Activated CD4-positive, alpha-beta T cell treated with anti-CD3 and anti-CD28 coated beads for 36 hours (primary cell): ENCODE data around the gene KIRREL1. TPM values are rescaled to one million over a fixed set of nuclear protein-coding genes. Genes with fewer than 3 reads are reported as not detected.

Source experiments
- ATAC-seq: fragments of 200-7000 bp; cut with Tn5 transposase; one replicate; pipeline ENCODE4 v1.10.0; 2021; ENCODE audit warnings: mild to moderate bottlenecking, moderate library complexity
- CTCF ChIA-PET: fragments of 350-600 bp; sonication (Branson Sonifier 250); formaldehyde crosslinking; loops from one replicate; lab custom pipeline; 2021; ENCODE audit warnings: antibody characterized with exemption; lab: Charles Lee
- POLR2A ChIA-PET: fragments of 350-600 bp; sonication (Branson Sonifier 250); formaldehyde crosslinking; loops from one replicate; lab custom pipeline; 2021; ENCODE audit warnings: antibody characterized with exemption, inconsistent platforms; lab: Charles Lee
- DNase-seq: peaks from one replicate; pipeline ENCODE4 v3.0.0-alpha.2; 2020
- H3K27ac Mint-ChIP-seq: one replicate; pipeline ENCODE4 v1.8.0; 2021; ENCODE audit warnings: mixed read lengths
- H3K27me3 Mint-ChIP-seq: one replicate; pipeline ENCODE4 v1.8.0; 2021; ENCODE audit warnings: mixed read lengths
- H3K36me3 Mint-ChIP-seq: one replicate; pipeline ENCODE4 v1.8.0; 2021; ENCODE audit warnings: low read depth, mixed read lengths
- H3K4me1 Mint-ChIP-seq: one replicate; pipeline ENCODE4 v1.8.0; 2021; ENCODE audit warnings: mixed read lengths
- H3K4me3 Mint-ChIP-seq: one replicate; pipeline ENCODE4 v1.8.0; 2021; ENCODE audit warnings: mild to moderate bottlenecking, moderate library complexity, mixed read lengths
- H3K9me3 Mint-ChIP-seq: one replicate; pipeline ENCODE4 v1.8.0; 2021; ENCODE audit warnings: low read depth, mixed read lengths
- intact Hi-C, 2 experiments: fragments of 100-400 bp; cut with DNase I in 1 of 2; cut with micrococcal nuclease in 1 of 2; formaldehyde crosslinking; loops; one replicate each; pipeline versions ENCODE4 v1.14.2 to v1.15.1; 2022 to 2024; cut with DNase I, micrococcal nuclease
- total RNA-seq, 2 experiments: library from RNA; stranded (reverse); gene quantifications; one replicate each; pipeline ENCODE4 v1.2.3, GENCODE V29; 2021

The KIRREL1 gene
- total RNA-seq, 2 experiments from 2014 or later: 0.21 to 0.25 TPM

GRCh38 chr1:157960773-157961172 is 32.7 kb upstream of the KIRREL1 start:
- ChIA-PET POLR2A (no interaction called here), CTCF (interaction anchor here (0.6 to 3.6 kb wide), 10 partner anchors 9 to 1754 kb away, joined by 3 to 17 read pairs (median 3); partner anchors contain the start of gene CRP)
- intact Hi-C loops: loop anchor here in 1 of 2 experiments (10.0 kb wide), 1 partner anchor 74 kb away; no protein-coding TSS in a partner anchor
- peaks cover 22% of the 10 kb centered on the region for H3K27me3 Mint-ChIP-seq
- peaks cover 5% of the 10 kb centered on the region for H3K4me1 Mint-ChIP-seq
- ATAC-seq (no peak), DNase-seq (no peak)
- no peaks in the 10 kb centered on the region for H3K36me3 Mint-ChIP-seq
- H3K4me3 Mint-ChIP-seq: no peak overlapping the region
- no peaks in the 10 kb centered on the region for H3K9me3 Mint-ChIP-seq
- H3K27ac Mint-ChIP-seq: no peak overlapping the region

GRCh38 chr1:157961805-157962762 is 31.4 kb upstream of the KIRREL1 start:
- POLR2A ChIA-PET: no interaction called here
- H3K4me3 Mint-ChIP-seq: no peak overlapping the region
- DNase-seq (no peak), ATAC-seq (peak; percentile 74)
- H3K27me3 Mint-ChIP-seq: peaks cover 20% of the 10 kb centered on the region
- no peaks in the 10 kb centered on the region for H3K9me3 Mint-ChIP-seq
- intact Hi-C loops: loop anchor here (2.0 to 10.0 kb wide), 3 partner anchors 73 to 163 kb away; no protein-coding TSS in a partner anchor
- no peaks in the 10 kb centered on the region for H3K36me3 Mint-ChIP-seq
- CTCF ChIA-PET: interaction anchor here (0.7 to 3.5 kb wide), 10 partner anchors 8 to 1002 kb away, joined by 3 to 23 read pairs (median 4); a partner anchor contains a TSS
- peaks cover 5% of the 10 kb centered on the region for H3K4me1 Mint-ChIP-seq
- H3K27ac Mint-ChIP-seq: no peak overlapping the region

- ChIA-PET POLR2A (no interaction called here), CTCF (interaction anchor here (0.7 to 2.9 kb wide), 6 partner anchors 27 to 161 kb away, joined by 5 to 23 read pairs (median 12); no protein-coding TSS in a partner anchor)
- Mint-ChIP-seq H3K27ac (no peak overlapping the region), H3K4me1 (peaks cover 5% of the 10 kb centered on the region), H3K9me3 (no peaks in the 10 kb centered on the region), H3K4me3 (no peak overlapping the region), H3K27me3 (peaks cover 12% of the 10 kb centered on the region), H3K36me3 (no peaks in the 10 kb centered on the region)
- ATAC-seq (peak; percentile 67), DNase-seq (peak; percentile 80)
- intact Hi-C loops: loop anchor here (1.0 to 10.0 kb wide), 6 partner anchors 71 to 162 kb away; no protein-coding TSS in a partner anchor
These were observed 29.7 kb upstream of the KIRREL1 start for GRCh38 chr1:157963713-157964112.

GRCh38 chr1:157965584-157965983 is 27.9 kb upstream of the KIRREL1 start:
- no peaks in the 10 kb centered on the region for H3K9me3 Mint-ChIP-seq
- H3K27ac Mint-ChIP-seq: no peak overlapping the region
- H3K4me1 Mint-ChIP-seq: peaks cover 5% of the 10 kb centered on the region
- H3K36me3 Mint-ChIP-seq: no peaks in the 10 kb centered on the region
- ATAC-seq: no peak
- peaks cover 11% of the 10 kb centered on the region for H3K27me3 Mint-ChIP-seq
- H3K4me3 Mint-ChIP-seq: no peak overlapping the region
- intact Hi-C loops: loop anchor here in 1 of 2 experiments (10.0 kb wide), 1 partner anchor 69 kb away; no protein-coding TSS in a partner anchor
- ChIA-PET POLR2A (no interaction called here), CTCF (interaction anchor here (0.8 to 2.3 kb wide), 3 partner anchors 19 to 159 kb away, joined by 4 to 18 read pairs (median 4); no protein-coding TSS in a partner anchor)
- DNase-seq: no peak

- peaks cover 5% of the 10 kb centered on the region for H3K4me1 Mint-ChIP-seq
- no peak overlapping the region for H3K27ac Mint-ChIP-seq
- intact Hi-C loops: loop anchor here in 1 of 2 experiments (10.0 kb wide), 1 partner anchor 69 kb away; no protein-coding TSS in a partner anchor
- peaks cover 11% of the 10 kb centered on the region for H3K27me3 Mint-ChIP-seq
- CTCF ChIA-PET: interaction anchor here (0.8 to 2.3 kb wide), 3 partner anchors 18 to 158 kb away, joined by 4 to 18 read pairs (median 4); no protein-coding TSS in a partner anchor
- DNase-seq (no peak), ATAC-seq (no peak)
- no peaks in the 10 kb centered on the region for H3K9me3 Mint-ChIP-seq
- no peak overlapping the region for H3K4me3 Mint-ChIP-seq
- no peaks in the 10 kb centered on the region for H3K36me3 Mint-ChIP-seq
- POLR2A ChIA-PET: no interaction called here
These were observed 27.4 kb upstream of the KIRREL1 start for GRCh38 chr1:157966031-157966537.

- Mint-ChIP-seq H3K4me3 (no peak overlapping the region), H3K36me3 (no peaks in the 10 kb centered on the region), H3K9me3 (no peaks in the 10 kb centered on the region), H3K4me1 (peaks cover 3% of the 10 kb centered on the region), H3K27me3 (peaks cover 8% of the 10 kb centered on the region), H3K27ac (no peak overlapping the region)
- ChIA-PET POLR2A (no interaction called here), CTCF (interaction anchor here (0.7 to 4.0 kb wide), 5 partner anchors 8 to 157 kb away, joined by 3 to 27 read pairs (median 4); no protein-coding TSS in a partner anchor)
- intact Hi-C loops: loop anchor here in 1 of 2 experiments (10.0 kb wide), 1 partner anchor 68 kb away; no protein-coding TSS in a partner anchor
- DNase-seq (no peak), ATAC-seq (no peak)
These were observed 26.2 kb upstream of the KIRREL1 start for GRCh38 chr1:157967205-157967604.

GRCh38 chr1:157968508-157968907 is 24.9 kb upstream of the KIRREL1 start:
- no peak overlapping the region for H3K4me3 Mint-ChIP-seq
- H3K4me1 Mint-ChIP-seq: no peaks in the 10 kb centered on the region
- intact Hi-C loops: loop anchor here in 1 of 2 experiments (10.0 kb wide), 1 partner anchor 66 kb away; no protein-coding TSS in a partner anchor
- H3K36me3 Mint-ChIP-seq: no peaks in the 10 kb centered on the region
- POLR2A ChIA-PET: no interaction called here
- no peak for ATAC-seq
- H3K27me3 Mint-ChIP-seq: peaks cover 4% of the 10 kb centered on the region
- no peaks in the 10 kb centered on the region for H3K9me3 Mint-ChIP-seq
- DNase-seq: no peak
- H3K27ac Mint-ChIP-seq: no peak overlapping the region
- CTCF ChIA-PET: interaction anchor here (1.0 to 4.0 kb wide), 5 partner anchors 16 to 156 kb away, joined by 3 to 27 read pairs (median 9); no protein-coding TSS in a partner anchor

GRCh38 chr1:157968946-157969345 is 24.5 kb upstream of the KIRREL1 start:
- no peak for DNase-seq
- intact Hi-C loops: loop anchor here in 1 of 2 experiments (10.0 kb wide), 1 partner anchor 66 kb away; no protein-coding TSS in a partner anchor

GRCh38 chr1:157969697-157970485 is 23.6 kb upstream of the KIRREL1 start:
- DNase-seq: peak; percentile 20
- ATAC-seq: no peak
- H3K9me3 Mint-ChIP-seq: no peaks in the 10 kb centered on the region
- H3K36me3 Mint-ChIP-seq: no peaks in the 10 kb centered on the region
- CTCF ChIA-PET: interaction anchor here (0.5 to 4.0 kb wide), 6 partner anchors 9 to 350 kb away, joined by 3 to 27 read pairs (median 7); no protein-coding TSS in a partner anchor
- H3K27me3 Mint-ChIP-seq: peaks cover 4% of the 10 kb centered on the region
- no peaks in the 10 kb centered on the region for H3K4me1 Mint-ChIP-seq
- H3K4me3 Mint-ChIP-seq: no peak overlapping the region
- POLR2A ChIA-PET: interaction anchor here (0.7 kb wide), 1 partner anchor 48 kb away, joined by 3 read pairs; no protein-coding TSS in a partner anchor
- H3K27ac Mint-ChIP-seq: no peak overlapping the region
- intact Hi-C loops: loop anchor here in 1 of 2 experiments (10.0 kb wide), 1 partner anchor 65 kb away; no protein-coding TSS in a partner anchor

More at GRCh38 chr1:157968946-157969345, 24.5 kb upstream of the KIRREL1 start:
- no peak for ATAC-seq
- Mint-ChIP-seq H3K4me1 (no peaks in the 10 kb centered on the region), H3K27me3 (peaks cover 2% of the 10 kb centered on the region), H3K9me3 (no peaks in the 10 kb centered on the region), H3K36me3 (no peaks in the 10 kb centered on the region), H3K27ac (no peak overlapping the region), H3K4me3 (no peak overlapping the region)
- POLR2A ChIA-PET: no interaction called here
- CTCF ChIA-PET: interaction anchor here (1.0 to 4.0 kb wide), 5 partner anchors 15 to 156 kb away, joined by 3 to 27 read pairs (median 9); no protein-coding TSS in a partner anchor

- no peaks in the 10 kb centered on the region for H3K36me3 Mint-ChIP-seq
- no peaks in the 10 kb centered on the region for H3K4me1 Mint-ChIP-seq
- peaks cover 7% of the 10 kb centered on the region for H3K27me3 Mint-ChIP-seq
- no peak overlapping the region for H3K4me3 Mint-ChIP-seq
- POLR2A ChIA-PET: no interaction called here
- no peak for DNase-seq
- intact Hi-C loops: no loop called here
- no peak for ATAC-seq
- no peak overlapping the region for H3K27ac Mint-ChIP-seq
- no peaks in the 10 kb centered on the region for H3K9me3 Mint-ChIP-seq
- CTCF ChIA-PET: interaction anchor here (0.6 to 1.3 kb wide), 4 partner anchors 14 to 153 kb away, joined by 3 to 4 read pairs (median 3); no protein-coding TSS in a partner anchor
These were observed 21.7 kb upstream of the KIRREL1 start for GRCh38 chr1:157971769-157972168.
